Keratinocyte (primary cell): Measurements from ENCODE around the gene S100P. TPM values are rescaled to one million over a fixed set of nuclear protein-coding genes. Genes with fewer than 3 reads are reported as not detected.

Experiments
- DNase-seq: peaks from one replicate; pipeline ENCODE4 v3.0.0-alpha.2; 2011; ENCODE audit warnings: low read depth, missing footprints, low spot score
- FAIRE-seq: peaks from 2 replicates; lab custom pipeline; 2011; peaks lifted over from hg19 to GRCh38; lab: Jason Lieb, UNC
- H2AFZ ChIP-seq: 2 replicates; pipeline ENCODE4 v1.6.0; 2012; ENCODE audit warnings: low read length, control low read depth, inconsistent platforms; ENCODE audit not compliant: control insufficient read depth
- H3K27ac ChIP-seq: 2 replicates; pipeline ENCODE4 v1.5.1; 2011; ENCODE audit warnings: low read length; ENCODE audit not compliant: control insufficient read depth, insufficient read depth
- H3K27me3 ChIP-seq: 3 replicates; pipeline ENCODE4 v1.6.0; 2011; ENCODE audit warnings: low read length; ENCODE audit not compliant: control insufficient read depth, insufficient read depth; ENCODE audit errors: extremely low read depth
- H3K36me3 ChIP-seq, 2 experiments: 2 replicates in 1 of 2; 3 replicates in 1 of 2; pipeline ENCODE4 v1.5.1; 2011; ENCODE audit warnings: low read length in 2 of 2, mild to moderate bottlenecking in 1 of 2; ENCODE audit not compliant: control insufficient read depth in 2 of 2, insufficient read depth in 2 of 2; ENCODE audit errors: extremely low read depth in 1 of 2
- H3K4me1 ChIP-seq: 3 replicates; pipeline ENCODE4 v1.5.1; 2011; ENCODE audit warnings: low read length; ENCODE audit not compliant: control insufficient read depth, insufficient read depth; ENCODE audit errors: extremely low read depth
- H3K4me2 ChIP-seq: 3 replicates; pipeline ENCODE4 v1.6.0; 2011; ENCODE audit warnings: low read depth, low read length; ENCODE audit not compliant: control insufficient read depth, insufficient read depth; ENCODE audit errors: extremely low read depth
- H3K4me3 ChIP-seq, 3 experiments: fragments of 200-600 bp in 1 of 3; sonication (generic) in 1 of 3; 2 replicates in 2 of 3; 3 replicates in 1 of 3; pipeline ENCODE4 v1.5.1; 2011 to 2016; ENCODE audit warnings: low read length in 3 of 3, mild to moderate bottlenecking in 3 of 3, control low read depth in 2 of 3, inconsistent platforms in 1 of 3, low read depth in 1 of 3, mixed read lengths in 1 of 3, mixed run types in 1 of 3, moderate library complexity in 1 of 3; ENCODE audit not compliant: control insufficient read depth in 2 of 3, insufficient read depth in 2 of 3; ENCODE audit errors: extremely low read depth in 1 of 3
- H3K79me2 ChIP-seq: 2 replicates; pipeline ENCODE4 v1.6.0; 2012; ENCODE audit warnings: low read length; ENCODE audit not compliant: control insufficient read depth, insufficient read depth
- H3K9ac ChIP-seq: 3 replicates; pipeline ENCODE4 v1.6.0; 2011; ENCODE audit warnings: low read length; ENCODE audit not compliant: control insufficient read depth, insufficient read depth; ENCODE audit errors: extremely low read depth
- H3K9me1 ChIP-seq: 3 replicates; pipeline ENCODE4 v1.6.0; 2011; ENCODE audit warnings: low read length; ENCODE audit not compliant: control insufficient read depth, insufficient read depth; ENCODE audit errors: extremely low read depth
- H3K9me3 ChIP-seq: 2 replicates; pipeline ENCODE4 v1.5.1; 2012; ENCODE audit warnings: low read depth, low read length; ENCODE audit not compliant: control insufficient read depth
- H4K20me1 ChIP-seq: 3 replicates; pipeline ENCODE4 v1.6.0; 2011; ENCODE audit warnings: low read length; ENCODE audit not compliant: control insufficient read depth, insufficient read depth; ENCODE audit errors: extremely low read depth
- EZH2 ChIP-seq: IDR thresholded peaks from one replicate; pipeline ENCODE4 v1.6.1; 2012; ENCODE audit warnings: inconsistent platforms, mild to moderate bottlenecking, low read length, moderate library complexity
- dilution Hi-C: fragments of 300-500 bp; cut with MboI; formaldehyde crosslinking; loops from one replicate; pipeline ENCODE4 v1.7.0; 2020; ENCODE audit warnings: low sequenced_read_pairs; ENCODE audit not compliant: extremely low pct_ligation_motif_present
- polyA plus RNA-seq, 5 experiments: library from polyadenylated mRNA; depleted of rRNA in 3 of 5; stranded (reverse) in 3 of 5; stranded (forward) in 1 of 5; unstranded in 1 of 5; fragments of >200 nt; gene quantifications; 1 replicate in 1 of 5; 2 replicates in 3 of 5; 3 replicates in 1 of 5; pipeline versions ENCODE4 v1.2.1 to v1.2.3, GENCODE V29; 2011 to 2012; ENCODE audit warnings: missing spikeins in 2 of 5, low read depth in 1 of 5, low replicate concordance in 1 of 5
- TF ChIP-seq, protein P1 (sequence below), 3 experiments: IDR thresholded peaks in 1 of 3; conservative IDR thresholded peaks in 1 of 3; optimal IDR thresholded peaks in 1 of 3; 2 replicates in 2 of 3; 3 replicates in 1 of 3; pipeline versions ENCODE3 to v1.5.1; 2011; ENCODE audit warnings: low read length in 3 of 3, mild to moderate bottlenecking in 3 of 3, moderate library complexity in 2 of 3, control low read depth in 1 of 3, inconsistent platforms in 1 of 3; ENCODE audit not compliant: insufficient read depth in 2 of 3; ENCODE audit errors: extremely low read depth in 1 of 3

Gene S100P
- polyA plus RNA-seq, 1 donor (not counting 4 experiments of a cell fraction or from before 2014, with no cell fraction given), result 1.7 TPM

DNA sequence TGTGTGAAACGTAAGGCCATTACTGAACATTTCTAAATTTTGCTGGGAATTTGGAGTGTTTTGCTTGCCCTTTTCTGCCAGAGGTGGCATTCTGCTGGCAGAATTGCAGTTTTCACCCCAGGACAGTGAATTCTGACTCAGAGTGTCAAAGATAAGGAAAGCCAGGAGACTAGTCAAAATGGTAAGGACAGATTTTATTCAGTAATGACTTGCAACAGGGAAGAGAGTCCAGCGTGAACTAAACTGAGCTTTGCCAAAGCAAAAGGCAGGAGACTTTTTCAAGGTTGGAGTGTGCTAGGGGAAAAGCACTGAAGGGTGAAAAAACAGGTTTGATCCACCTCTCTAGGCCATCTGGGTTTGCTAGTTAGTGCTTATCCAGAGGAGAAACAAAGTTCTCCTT, 33.8 kb upstream of the S100P start:
- FAIRE-seq (no peak), DNase-seq (no peak)
- dilution Hi-C loops, result no loop called here
- Histone ChIP-seq H3K9me3 (no peaks in the 10 kb centered on the region), H3K4me2 (no peak overlapping the region), H3K36me3 (no peaks in the 10 kb centered on the region), H3K27me3 (peaks cover 20% of the 10 kb centered on the region), H2AFZ (no peak overlapping the region), H3K9ac (no peak overlapping the region), H3K27ac (no peak overlapping the region), H4K20me1 (no peaks in the 10 kb centered on the region), H3K9me1 (no peaks in the 10 kb centered on the region), H3K4me3 (no peak overlapping the region), H3K79me2 (no peaks in the 10 kb centered on the region), H3K4me1 (peaks cover 8% of the 10 kb centered on the region)
- no peak for TF ChIP-seq EZH2
- TF ChIP-seq, protein P1, sequence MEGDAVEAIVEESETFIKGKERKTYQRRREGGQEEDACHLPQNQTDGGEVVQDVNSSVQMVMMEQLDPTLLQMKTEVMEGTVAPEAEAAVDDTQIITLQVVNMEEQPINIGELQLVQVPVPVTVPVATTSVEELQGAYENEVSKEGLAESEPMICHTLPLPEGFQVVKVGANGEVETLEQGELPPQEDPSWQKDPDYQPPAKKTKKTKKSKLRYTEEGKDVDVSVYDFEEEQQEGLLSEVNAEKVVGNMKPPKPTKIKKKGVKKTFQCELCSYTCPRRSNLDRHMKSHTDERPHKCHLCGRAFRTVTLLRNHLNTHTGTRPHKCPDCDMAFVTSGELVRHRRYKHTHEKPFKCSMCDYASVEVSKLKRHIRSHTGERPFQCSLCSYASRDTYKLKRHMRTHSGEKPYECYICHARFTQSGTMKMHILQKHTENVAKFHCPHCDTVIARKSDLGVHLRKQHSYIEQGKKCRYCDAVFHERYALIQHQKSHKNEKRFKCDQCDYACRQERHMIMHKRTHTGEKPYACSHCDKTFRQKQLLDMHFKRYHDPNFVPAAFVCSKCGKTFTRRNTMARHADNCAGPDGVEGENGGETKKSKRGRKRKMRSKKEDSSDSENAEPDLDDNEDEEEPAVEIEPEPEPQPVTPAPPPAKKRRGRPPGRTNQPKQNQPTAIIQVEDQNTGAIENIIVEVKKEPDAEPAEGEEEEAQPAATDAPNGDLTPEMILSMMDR (optimal IDR thresholded peaks at IDR 0.05 in 1 of 3, IDR thresholded peaks at IDR 0.05 in 1 of 3, conservative IDR thresholded peaks at IDR 0.05 in 1 of 3; ENCODE audit: extremely low read depth in 1 of 3, insufficient read depth in 2 of 3, low read length in 3 of 3), result no peak

DNA sequence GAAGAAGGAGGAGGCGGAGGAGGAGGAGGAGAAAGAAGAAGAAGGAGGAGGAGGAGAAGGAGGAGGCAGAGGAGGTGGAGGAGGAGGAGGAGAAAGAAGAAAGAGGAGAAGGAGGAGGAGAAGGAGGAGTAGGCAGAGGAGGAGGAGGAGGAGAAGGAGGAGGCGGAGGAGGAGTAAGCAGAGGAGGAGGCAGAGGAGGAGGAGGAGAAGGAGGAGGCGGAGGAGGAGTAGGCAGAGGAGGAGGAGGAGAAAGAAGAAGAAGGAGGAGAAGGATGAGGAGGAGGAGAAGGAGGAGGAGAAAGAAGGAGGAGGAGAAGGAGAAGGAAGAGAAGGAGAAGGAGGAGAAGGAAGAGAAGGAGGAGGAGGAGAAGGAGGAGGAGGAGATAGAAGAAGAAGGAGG, 33.2 kb upstream of the S100P start:
- H3K4me2 ChIP-seq, result no peak overlapping the region
- H3K9me1 ChIP-seq, result no peaks in the 10 kb centered on the region
- no peak for FAIRE-seq
- no peaks in the 10 kb centered on the region for H3K36me3 ChIP-seq
- H3K4me1 ChIP-seq, result peaks cover 8% of the 10 kb centered on the region
- H4K20me1 ChIP-seq, result no peaks in the 10 kb centered on the region
- no peaks in the 10 kb centered on the region for H3K79me2 ChIP-seq
- DNase-seq, result no peak
- no peak overlapping the region for H3K9ac ChIP-seq
- H3K27ac ChIP-seq, result no peak overlapping the region
- H3K4me3 ChIP-seq, result no peak overlapping the region
- no peak overlapping the region for H2AFZ ChIP-seq
- H3K27me3 ChIP-seq, result peaks cover 20% of the 10 kb centered on the region
- TF ChIP-seq, protein P1 (optimal IDR thresholded peaks at IDR 0.05 in 1 of 3, IDR thresholded peaks at IDR 0.05 in 1 of 3, conservative IDR thresholded peaks at IDR 0.05 in 1 of 3; ENCODE audit: extremely low read depth in 1 of 3, insufficient read depth in 2 of 3, low read length in 3 of 3), result no peak
- no peak for TF ChIP-seq EZH2
- dilution Hi-C loops, result no loop called here
- no peaks in the 10 kb centered on the region for H3K9me3 ChIP-seq
